OCI-M2 (cell line): Measurements from ENCODE around the gene IL36G.

Experiments used
- DNase-seq: peaks from one replicate; lab custom pipeline; 2025; ENCODE audit not compliant: unreplicated experiment; lab: John Stamatoyannopoulos, UW

Gene IL36G

DNA sequence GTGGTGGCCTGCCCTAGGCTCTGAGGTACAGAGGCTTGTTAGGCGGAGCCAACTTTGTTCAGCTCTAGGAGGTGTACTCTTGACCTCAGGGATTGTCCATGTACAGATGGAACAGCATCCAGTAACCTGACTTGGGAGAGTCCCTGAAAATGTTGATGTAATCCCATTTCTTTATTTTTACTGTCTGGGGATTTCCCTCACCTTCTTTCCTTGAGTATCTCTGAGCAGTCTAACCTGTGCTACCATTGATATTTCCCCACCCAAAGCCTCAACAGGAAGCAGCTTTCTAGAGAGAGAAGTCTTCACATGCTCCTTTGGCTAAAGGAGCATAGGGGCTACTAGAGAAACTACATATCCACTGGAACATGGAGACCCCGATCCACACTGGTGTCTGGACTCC, 37.8 kb downstream of the IL36G start:
- DNase-seq, result no peak

DNA sequence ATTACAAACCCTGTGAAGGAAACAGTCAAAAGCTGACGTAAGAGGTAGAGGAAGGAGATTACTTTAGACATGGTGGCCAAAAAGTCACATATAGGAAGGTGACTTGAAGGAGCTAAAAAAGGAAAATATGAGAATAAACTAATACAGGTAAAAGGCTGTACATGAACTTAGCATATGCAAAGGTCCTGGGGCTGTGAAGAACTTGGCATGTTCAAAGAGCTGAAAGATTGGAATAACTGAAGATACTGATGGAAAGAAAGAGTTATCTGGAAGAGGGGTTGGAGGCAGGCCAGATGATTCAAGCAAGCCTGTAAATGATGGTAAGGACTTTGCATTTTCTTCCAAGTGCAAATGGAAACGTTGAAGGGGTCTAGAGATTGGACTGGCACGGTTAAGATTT, 40.7 kb downstream of the IL36G start:
- DNase-seq, result no peak

DNA sequence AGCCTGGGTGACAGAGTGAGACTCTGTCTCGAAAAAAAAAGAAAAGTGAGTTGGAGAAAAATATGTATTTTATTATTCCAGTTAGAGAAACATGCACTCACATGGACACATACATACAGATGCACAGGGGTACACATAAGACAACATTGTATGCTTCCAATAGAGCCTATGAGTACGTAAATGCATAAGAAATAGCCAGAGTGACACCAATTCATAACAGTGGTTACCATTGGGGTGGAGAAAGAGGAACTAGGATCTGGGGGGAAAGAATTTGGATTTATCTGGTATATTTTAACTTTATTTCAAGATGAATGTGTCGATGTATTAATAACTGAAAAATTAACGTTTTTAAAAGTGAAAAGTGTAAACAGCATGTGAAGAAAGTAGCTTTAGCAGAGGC, 43.5 kb downstream of the IL36G start:
- DNase-seq, result no peak

DNA sequence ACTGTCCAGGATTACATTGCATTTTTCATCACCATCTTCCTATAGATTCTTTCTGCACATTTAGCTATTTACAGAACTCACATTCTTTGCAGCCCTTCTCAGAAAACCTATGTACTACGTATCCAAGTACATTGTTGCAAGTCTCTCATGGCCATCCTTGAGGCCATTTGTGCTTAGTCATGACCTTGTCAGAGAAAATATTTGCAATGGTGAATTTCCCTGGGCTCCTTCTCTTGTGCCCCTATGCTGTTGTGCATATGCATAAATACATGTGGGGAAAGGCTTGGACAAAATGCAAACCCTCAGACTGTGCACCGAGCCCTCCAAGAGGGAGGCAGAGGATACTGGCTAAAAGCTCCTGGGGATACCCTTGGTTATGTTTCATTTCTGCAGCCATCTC, 47.0 kb downstream of the IL36G start:
- no peak for DNase-seq

DNA sequence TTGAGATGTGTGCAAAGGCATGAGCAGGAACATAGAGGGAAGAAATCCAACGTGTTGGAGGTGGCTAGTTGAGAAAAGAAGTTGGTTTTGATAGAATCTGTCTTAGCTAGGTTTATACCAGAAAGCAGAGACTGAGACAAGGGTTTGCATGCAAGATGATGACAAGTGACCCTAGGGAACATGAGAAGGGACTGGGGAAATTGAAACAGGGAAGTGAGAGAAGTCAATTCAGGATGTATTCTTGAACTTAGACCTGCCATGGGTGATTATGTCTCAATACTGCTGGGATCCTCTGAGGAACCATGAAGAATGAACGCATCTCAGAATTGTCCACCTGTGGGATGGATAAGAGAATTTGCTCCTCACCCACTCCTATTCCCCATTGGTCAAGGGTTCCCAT, 47.9 kb downstream of the IL36G start:
- DNase-seq, result no peak

DNA sequence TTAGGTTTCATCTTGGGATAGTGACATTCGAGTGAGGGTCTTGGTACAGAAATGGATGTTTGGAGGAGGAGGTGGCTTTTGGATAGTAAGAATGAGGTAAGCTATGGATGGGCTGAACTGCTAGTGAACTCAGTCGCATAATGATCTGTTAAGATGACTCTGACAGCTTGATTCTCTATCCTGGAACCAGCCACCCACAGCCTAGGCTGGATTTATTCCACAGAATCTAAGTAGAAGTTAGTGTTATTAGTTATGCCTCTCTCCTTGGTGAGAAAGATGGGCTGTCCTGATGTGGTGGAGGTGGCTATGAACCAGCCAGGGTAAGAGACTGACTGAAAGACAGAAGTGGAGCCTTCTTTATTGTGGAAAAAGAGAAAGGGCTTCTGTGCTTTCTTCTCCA, 49.9 kb downstream of the IL36G start:
- no peak for DNase-seq

DNA sequence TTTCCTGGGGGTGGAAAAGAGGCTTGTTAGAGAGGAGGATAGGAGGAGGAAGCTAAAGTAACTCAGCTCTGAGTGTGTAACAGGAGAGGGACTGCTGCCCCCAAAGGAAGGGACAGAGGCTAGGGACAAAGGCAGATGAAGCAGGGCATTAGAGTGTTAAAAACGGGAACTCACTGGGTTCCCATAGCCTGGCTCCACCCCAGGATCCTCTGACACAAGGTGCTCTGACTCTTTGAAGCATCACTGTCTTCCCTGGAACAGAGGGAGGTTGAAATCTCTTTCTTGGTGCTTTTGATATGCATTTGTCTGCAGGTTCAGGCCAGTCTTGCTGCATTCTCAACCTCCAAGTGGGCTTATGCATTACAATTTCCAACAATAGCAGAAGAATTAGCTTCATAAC, 50.3 kb downstream of the IL36G start:
- no peak for DNase-seq

DNA sequence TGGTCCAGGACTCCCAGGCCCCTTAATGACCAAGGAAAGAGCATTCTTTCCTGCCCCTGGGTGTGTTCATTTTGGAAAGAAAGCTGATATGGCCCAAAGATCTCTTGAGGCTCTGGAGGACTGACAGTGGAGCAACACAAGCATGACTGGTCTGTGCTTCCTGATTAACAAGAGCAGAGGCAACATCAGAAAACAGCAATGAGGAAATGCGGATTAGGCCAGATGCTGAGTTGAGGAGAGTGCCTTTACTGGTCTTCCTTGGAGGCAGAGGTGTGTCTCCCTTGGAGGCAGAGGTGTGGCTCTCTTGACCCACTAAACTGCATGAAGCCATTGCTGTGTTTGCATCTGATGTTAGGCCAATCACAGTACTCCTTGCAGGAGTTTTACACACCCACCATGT, 54.9 kb downstream of the IL36G start:
- DNase-seq, result no peak

DNA sequence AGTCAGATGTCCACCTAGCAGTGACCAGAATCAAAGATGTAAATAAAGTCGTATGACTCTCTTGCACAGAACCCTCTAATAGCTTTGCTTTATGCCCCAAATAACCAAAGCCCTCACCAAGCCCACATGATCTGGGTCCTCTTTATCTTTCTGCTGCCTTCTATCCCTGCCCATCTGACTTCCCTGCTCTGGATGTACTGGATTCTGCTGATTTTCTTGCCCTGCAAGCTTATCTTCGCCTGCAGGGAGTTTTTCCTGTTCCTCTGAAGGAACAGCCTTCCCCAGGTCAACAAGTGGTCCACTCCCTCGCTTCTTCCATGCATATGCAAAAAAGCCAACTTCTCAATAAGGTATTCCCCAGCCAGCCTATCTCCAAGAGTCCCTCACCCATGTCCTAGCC, 56.2 kb downstream of the IL36G start:
- no peak for DNase-seq
